HCT116 (cell line): ENCODE data around the gene CELF4. TPM values are rescaled to one million over a fixed set of nuclear protein-coding genes. Genes with fewer than 3 reads are reported as not detected.

Source experiments
- ATAC-seq: fragments of 200-7000 bp; cut with Tn5 transposase; 2 replicates; pipeline ENCODE4 v1.9.1; 2020; ENCODE audit warnings: mild to moderate bottlenecking, moderate library complexity
- BruUV-seq: library from RNA; stranded (reverse); fragments of 400-500 nt; replicated peaks from 2 replicates; lab custom pipeline; 2021; lab: Mats Ljungman, UMichigan
- CTCF ChIA-PET: fragments of 300-600 bp; sonication (Branson Sonifier 250); formaldehyde crosslinking; loops from one replicate; lab custom pipeline; 2021; ENCODE audit warnings: antibody characterized with exemption; lab: Charles Lee
- POLR2A ChIA-PET: fragments of 300-600, 350-600 bp; sonication (Branson Sonifier 250); formaldehyde crosslinking; loops from one replicate; lab custom pipeline; 2021; ENCODE audit warnings: antibody characterized with exemption; lab: Charles Lee
- RAD21 ChIA-PET, 2 experiments: fragments of 300-600 bp; sonication (Branson Sonifier 250); formaldehyde crosslinking; loops; one replicate each; lab custom pipeline; 2023; ENCODE audit warnings: low total read pairs in 2 of 2; ENCODE audit not compliant: uncharacterized antibody in 2 of 2, unreplicated experiment in 2 of 2, low non-redundant PET in 1 of 2; lab: Charles Lee
- DNase-seq: peaks from one replicate; pipeline ENCODE4 v3.0.0-alpha.2; 2010; ENCODE audit warnings: low read depth, low spot score
- H2AFZ ChIP-seq: fragments of 200-600 bp; shearing (Covaris generic), sonication (generic); 2 replicates; pipeline ENCODE4 v1.6.1; 2017; ENCODE audit warnings: low read depth, mixed run types, mixed read lengths, antibody characterized with exemption, low read length; ENCODE audit not compliant: poor library complexity, severe bottlenecking
- H3K27ac ChIP-seq: 2 replicates; pipeline ENCODE4 v1.5.1; 2012; ENCODE audit warnings: low read depth, low read length
- H3K27me3 ChIP-seq: fragments of 200-600 bp; sonication (generic); 2 replicates; pipeline ENCODE4 v1.6.1; 2016; ENCODE audit warnings: mixed run types, low read length, mixed read lengths; ENCODE audit not compliant: insufficient read depth
- H3K36me3 ChIP-seq, 2 experiments: fragments of 200-500 bp in 1 of 2; fragments of 200-600 bp in 1 of 2; sonication (Bioruptor generic) in 1 of 2; sonication (generic) in 1 of 2; 2 replicates each; pipeline versions ENCODE4 v1.5.1 to v1.6.1; 2014 to 2016; ENCODE audit warnings: low read length in 2 of 2, inconsistent platforms in 1 of 2, mixed read lengths in 1 of 2, mixed run types in 1 of 2; ENCODE audit not compliant: insufficient read depth in 2 of 2, control insufficient read depth in 1 of 2
- H3K4me1 ChIP-seq, 2 experiments: fragments of 200-600 bp in 1 of 2; sonication (generic) in 1 of 2; 2 replicates each; pipeline versions ENCODE4 v1.5.1 to v1.6.1; 2012 to 2017; ENCODE audit warnings: low read length in 2 of 2, inconsistent platforms in 1 of 2, mild to moderate bottlenecking in 1 of 2, mixed read lengths in 1 of 2, mixed run types in 1 of 2, moderate library complexity in 1 of 2; ENCODE audit not compliant: insufficient read depth in 2 of 2, control insufficient read depth in 1 of 2
- H3K4me2 ChIP-seq: fragments of 200-600 bp; sonication (generic); 2 replicates; pipeline ENCODE4 v1.6.1; 2017; ENCODE audit warnings: mixed run types, low read length, mixed read lengths
- H3K4me3 ChIP-seq, 2 experiments: fragments of 200-600 bp in 1 of 2; sonication (generic) in 1 of 2; replicated peaks in 1 of 2; 2 replicates each; pipeline ENCODE4 v1.5.1; 2011 to 2016; ENCODE audit warnings: low read length in 2 of 2, control low read depth in 1 of 2, low read depth in 1 of 2, mild to moderate bottlenecking in 1 of 2, mixed read lengths in 1 of 2, mixed run types in 1 of 2
- H3K79me2 ChIP-seq: fragments of 200-600 bp; sonication (generic); 2 replicates; pipeline ENCODE4 v1.6.1; 2017; ENCODE audit warnings: mild to moderate bottlenecking, mixed run types, low read length, moderate library complexity, mixed read lengths; ENCODE audit not compliant: insufficient read depth
- H3K9ac ChIP-seq: fragments of 200-600 bp; sonication (generic); 2 replicates; pipeline ENCODE4 v1.6.1; 2016; ENCODE audit warnings: low read length, mixed read lengths
- H3K9me2 ChIP-seq: fragments of 200-600 bp; sonication (generic), shearing (Covaris generic); 2 replicates; pipeline ENCODE4 v1.6.1; 2017; ENCODE audit warnings: mixed run types, mild to moderate bottlenecking, moderate library complexity; ENCODE audit not compliant: insufficient read depth
- H3K9me3 ChIP-seq, 2 experiments: fragments of 200-500 bp in 1 of 2; fragments of 200-600 bp in 1 of 2; sonication (Bioruptor generic) in 1 of 2; sonication (generic) in 1 of 2; 2 replicates each; pipeline ENCODE4 v1.6.1; 2014 to 2017; ENCODE audit warnings: low read length in 2 of 2, mixed read lengths in 2 of 2, inconsistent platforms in 1 of 2, low read depth in 1 of 2, mild to moderate bottlenecking in 1 of 2, mixed run types in 1 of 2, moderate library complexity in 1 of 2; ENCODE audit not compliant: control insufficient read depth in 1 of 2, insufficient read depth in 1 of 2
- H4K20me1 ChIP-seq: fragments of 200-600 bp; sonication (generic), shearing (Covaris generic); 2 replicates; pipeline ENCODE4 v1.6.1; 2017; ENCODE audit warnings: mixed run types, mild to moderate bottlenecking, moderate library complexity; ENCODE audit not compliant: insufficient read depth
- CBX3 ChIP-seq: IDR thresholded peaks from 2 replicates; pipeline ENCODE4 v1.6.1; 2012; ENCODE audit warnings: low read depth
- CEBPB ChIP-seq: IDR thresholded peaks from 2 replicates; pipeline ENCODE4 v1.6.1; 2012; ENCODE audit warnings: low read depth
- ELF1 ChIP-seq: IDR thresholded peaks from 2 replicates; pipeline ENCODE4 v1.6.1; 2012; ENCODE audit warnings: low read depth, borderline replicate concordance
- JUND ChIP-seq: IDR thresholded peaks from 2 replicates; pipeline ENCODE4 v1.6.1; 2012
- POLR2A ChIP-seq: IDR thresholded peaks from 2 replicates; pipeline ENCODE4 v1.7.0; 2011; ENCODE audit warnings: borderline replicate concordance; ENCODE audit not compliant: insufficient read depth, insufficient read length; ENCODE audit errors: extremely low read depth
- POLR2AphosphoS5 ChIP-seq: IDR thresholded peaks from 2 replicates; pipeline ENCODE4 v1.6.1; 2011; ENCODE audit warnings: mild to moderate bottlenecking, low read depth, low read length, moderate library complexity
- RAD21 ChIP-seq: IDR thresholded peaks from 2 replicates; pipeline ENCODE4 v1.6.1; 2012; ENCODE audit warnings: low read depth, mild to moderate bottlenecking
- REST ChIP-seq: IDR thresholded peaks from 2 replicates; pipeline ENCODE4 v1.6.1; 2012; ENCODE audit warnings: low read depth
- SIN3A ChIP-seq: IDR thresholded peaks from 2 replicates; pipeline ENCODE4 v1.6.1; 2012; ENCODE audit warnings: low read depth
- SP1 ChIP-seq: IDR thresholded peaks from 2 replicates; pipeline ENCODE4 v1.6.1; 2012; ENCODE audit warnings: low read depth
- SRF ChIP-seq: IDR thresholded peaks from 2 replicates; pipeline ENCODE4 v1.6.1; 2012; ENCODE audit warnings: low read depth
- TCF7L2 ChIP-seq: IDR thresholded peaks from 2 replicates; pipeline ENCODE4 v1.7.0; 2011; ENCODE audit warnings: borderline replicate concordance, inconsistent platforms; ENCODE audit not compliant: insufficient read depth, insufficient read length; ENCODE audit errors: extremely low read depth
- YY1 ChIP-seq: IDR thresholded peaks from 2 replicates; pipeline ENCODE4 v1.6.1; 2011; ENCODE audit warnings: low read length, low read depth, moderate library complexity, mild to moderate bottlenecking; ENCODE audit not compliant: insufficient replicate concordance; ENCODE audit errors: extremely low read depth
- ZFX ChIP-seq: fragments of 450-650 bp; IDR thresholded peaks from 2 replicates; pipeline ENCODE4 v1.6.1; 2017
- intact Hi-C: fragments of 100-400 bp; cut with micrococcal nuclease; formaldehyde crosslinking; loops from 2 replicates; pipeline ENCODE4 v1.10.0; 2022
- total RNA-seq: library from RNA; stranded (reverse); gene quantifications from one replicate; pipeline ENCODE4 v1.2.1, GENCODE V29; 2021; ENCODE audit not compliant: unreplicated experiment
- TF ChIP-seq, protein P1 (sequence below): IDR thresholded peaks from 2 replicates; pipeline ENCODE4 v1.6.1; 2012

Gene CELF4
- total RNA-seq, 1 experiment from 2014 or later = not detected

DNA sequence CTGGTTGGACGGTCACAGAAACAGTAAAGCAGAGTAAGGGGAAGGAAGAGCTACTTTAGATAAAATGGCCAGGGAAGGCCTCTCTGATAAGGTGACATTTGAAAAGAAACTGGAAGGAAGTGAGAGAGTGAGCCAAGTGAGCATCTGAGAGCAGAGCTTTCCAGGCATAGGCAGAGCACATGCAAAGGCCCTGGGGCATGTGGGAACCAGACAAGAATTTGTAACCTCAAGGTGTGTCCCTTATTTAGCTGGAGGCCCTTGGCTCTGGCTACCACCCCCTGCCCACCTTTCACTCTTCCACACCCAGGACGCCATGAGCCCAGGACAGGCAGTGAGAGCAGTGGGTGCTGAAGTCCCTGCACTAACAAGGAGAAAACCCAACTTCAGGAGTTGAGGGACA, 116.0 kb downstream of the CELF4 start (continued):
- TF ChIP-seq TCF7L2 (no peak), CBX3 (no peak), SRF (no peak), RAD21 (no peak), SIN3A (no peak), REST (no peak)
- TF ChIP-seq, protein P1, sequence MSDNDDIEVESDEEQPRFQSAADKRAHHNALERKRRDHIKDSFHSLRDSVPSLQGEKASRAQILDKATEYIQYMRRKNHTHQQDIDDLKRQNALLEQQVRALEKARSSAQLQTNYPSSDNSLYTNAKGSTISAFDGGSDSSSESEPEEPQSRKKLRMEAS = no peak

DNA sequence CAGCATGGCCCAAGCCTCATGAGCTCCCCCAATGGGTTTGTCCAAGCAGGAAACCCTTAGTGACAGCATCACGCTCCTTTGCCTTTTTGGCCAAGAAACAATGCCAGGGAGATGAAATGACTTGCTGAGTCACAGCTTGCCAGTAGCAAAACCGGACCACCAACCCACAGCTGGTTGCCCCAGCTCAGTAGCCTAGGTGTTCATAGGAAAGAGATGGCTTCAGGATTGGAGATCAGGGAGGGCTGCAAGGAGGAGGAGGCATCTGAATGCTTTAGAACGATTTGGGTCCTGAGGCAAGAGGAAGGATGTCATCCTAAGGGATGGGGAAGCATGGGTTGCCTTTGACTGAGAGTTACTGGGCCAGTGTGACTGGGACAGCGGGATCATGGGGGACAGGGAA, 116.7 kb downstream of the CELF4 start:
- peaks cover 22% of the 10 kb centered on the region; the same call in 1 of the 2 replicates for H3K27me3 ChIP-seq
- no peaks in the 10 kb centered on the region for H3K4me1 ChIP-seq
- no peaks in the 10 kb centered on the region for H3K36me3 ChIP-seq
- RAD21 ChIA-PET = no interaction called here
- no peak for ATAC-seq
- H4K20me1 ChIP-seq = no peaks in the 10 kb centered on the region
- TF ChIP-seq ZFX (no peak), TCF7L2 (no peak), JUND (no peak), POLR2A (no peak), POLR2AphosphoS5 (no peak), ELF1 (no peak), YY1 (no peak), SP1 (no peak), SRF (no peak), CEBPB (no peak), CBX3 (no peak)
- H3K27ac ChIP-seq = no peak overlapping the region
- H3K9me2 ChIP-seq = no peaks in the 10 kb centered on the region
- H3K79me2 ChIP-seq = no peaks in the 10 kb centered on the region
- intact Hi-C loops = no loop called here
- no peak for DNase-seq
- H3K4me3 ChIP-seq = no peak overlapping the region
- H3K9me3 ChIP-seq = no peaks in the 10 kb centered on the region
- CTCF ChIA-PET = no interaction called here
- POLR2A ChIA-PET = no interaction called here
- no peak overlapping the region for H3K4me2 ChIP-seq
- BruUV-seq = no TSS peak
- no peak overlapping the region for H3K9ac ChIP-seq
- no peak overlapping the region for H2AFZ ChIP-seq
